Osteoblast (primary cell): ENCODE data around the gene PLCB4. TPM values are rescaled to one million over a fixed set of nuclear protein-coding genes. Genes with fewer than 3 reads are reported as not detected.

ENCODE experiments used
- DNase-seq: peaks from one replicate; pipeline ENCODE4 v3.0.0; 2011; ENCODE audit warnings: low spot score, mixed read lengths; ENCODE audit not compliant: insufficient read length; ENCODE audit errors: missing footprints
- H2AFZ ChIP-seq: 2 replicates; pipeline ENCODE4 v1.6.0; 2011; ENCODE audit warnings: mild to moderate bottlenecking, low read length
- H3K27ac ChIP-seq: 2 replicates; pipeline ENCODE4 v1.5.1; 2011; ENCODE audit warnings: mild to moderate bottlenecking, low read depth, low read length, moderate library complexity
- H3K27me3 ChIP-seq: 2 replicates; pipeline ENCODE4 v1.6.0; 2012; ENCODE audit warnings: mild to moderate bottlenecking, control low read depth, inconsistent platforms, low read length, moderate library complexity; ENCODE audit not compliant: insufficient read depth
- H3K36me3 ChIP-seq: 2 replicates; pipeline ENCODE4 v1.5.1; 2011; ENCODE audit warnings: mild to moderate bottlenecking, low read length, control low read depth, moderate library complexity; ENCODE audit not compliant: insufficient read depth
- H3K4me1 ChIP-seq: 2 replicates; pipeline ENCODE4 v1.5.1; 2011; ENCODE audit warnings: mild to moderate bottlenecking, low read length, control low read depth, moderate library complexity; ENCODE audit not compliant: insufficient read depth
- H3K4me2 ChIP-seq: 2 replicates; pipeline ENCODE4 v1.6.0; 2011; ENCODE audit warnings: mild to moderate bottlenecking, low read length; ENCODE audit not compliant: insufficient read depth
- H3K4me3 ChIP-seq: fragments of 200-600 bp; sonication (generic); 3 replicates; pipeline ENCODE4 v1.5.1; 2012; ENCODE audit warnings: mild to moderate bottlenecking, low read length, inconsistent platforms; ENCODE audit not compliant: insufficient read depth
- H3K79me2 ChIP-seq: 2 replicates; pipeline ENCODE4 v1.6.0; 2012; ENCODE audit warnings: mild to moderate bottlenecking, low read length, control low read depth, inconsistent platforms; ENCODE audit not compliant: insufficient read depth
- H3K9me3 ChIP-seq: 2 replicates; pipeline ENCODE4 v1.5.1; 2011; ENCODE audit warnings: low read depth, low read length, control low read depth
- H4K20me1 ChIP-seq: 2 replicates; pipeline ENCODE4 v1.6.0; 2012; ENCODE audit warnings: mild to moderate bottlenecking, low read length, control low read depth; ENCODE audit not compliant: insufficient read depth
- total RNA-seq: library from RNA; depleted of rRNA; stranded (reverse); fragments of >200 nt; gene quantifications from 2 replicates; pipeline ENCODE4 v1.2.3, GENCODE V29; 2012
- TF ChIP-seq, protein P1 (sequence below): IDR thresholded peaks from 2 replicates; pipeline ENCODE4 v1.5.1; 2011; ENCODE audit warnings: mild to moderate bottlenecking, low read depth, low read length, moderate library complexity; ENCODE audit errors: extremely low read depth

PLCB4 gene
- total RNA-seq, 1 donor, result 13.0 TPM

DNA sequence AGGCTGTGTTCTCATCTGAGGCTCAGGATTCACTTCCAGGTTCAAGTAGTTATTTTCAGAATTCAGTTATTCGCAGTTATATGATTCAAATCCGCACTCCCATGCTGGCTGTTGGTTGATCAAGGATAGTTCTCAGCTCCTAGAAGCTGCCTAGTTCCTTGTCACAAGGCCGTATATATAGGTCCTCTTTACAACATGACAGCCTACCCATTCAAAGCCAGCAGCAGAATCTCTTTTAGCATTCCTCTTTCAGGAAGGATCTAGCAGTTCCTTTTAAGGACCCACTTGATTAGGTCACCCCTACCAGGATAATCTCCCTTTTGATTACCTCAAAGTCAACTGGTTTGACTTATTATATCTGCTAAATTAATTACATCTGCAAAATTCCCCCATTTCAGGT, 421.7 kb downstream of the PLCB4 start:
- TF ChIP-seq, protein P1, sequence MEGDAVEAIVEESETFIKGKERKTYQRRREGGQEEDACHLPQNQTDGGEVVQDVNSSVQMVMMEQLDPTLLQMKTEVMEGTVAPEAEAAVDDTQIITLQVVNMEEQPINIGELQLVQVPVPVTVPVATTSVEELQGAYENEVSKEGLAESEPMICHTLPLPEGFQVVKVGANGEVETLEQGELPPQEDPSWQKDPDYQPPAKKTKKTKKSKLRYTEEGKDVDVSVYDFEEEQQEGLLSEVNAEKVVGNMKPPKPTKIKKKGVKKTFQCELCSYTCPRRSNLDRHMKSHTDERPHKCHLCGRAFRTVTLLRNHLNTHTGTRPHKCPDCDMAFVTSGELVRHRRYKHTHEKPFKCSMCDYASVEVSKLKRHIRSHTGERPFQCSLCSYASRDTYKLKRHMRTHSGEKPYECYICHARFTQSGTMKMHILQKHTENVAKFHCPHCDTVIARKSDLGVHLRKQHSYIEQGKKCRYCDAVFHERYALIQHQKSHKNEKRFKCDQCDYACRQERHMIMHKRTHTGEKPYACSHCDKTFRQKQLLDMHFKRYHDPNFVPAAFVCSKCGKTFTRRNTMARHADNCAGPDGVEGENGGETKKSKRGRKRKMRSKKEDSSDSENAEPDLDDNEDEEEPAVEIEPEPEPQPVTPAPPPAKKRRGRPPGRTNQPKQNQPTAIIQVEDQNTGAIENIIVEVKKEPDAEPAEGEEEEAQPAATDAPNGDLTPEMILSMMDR, result no peak

DNA sequence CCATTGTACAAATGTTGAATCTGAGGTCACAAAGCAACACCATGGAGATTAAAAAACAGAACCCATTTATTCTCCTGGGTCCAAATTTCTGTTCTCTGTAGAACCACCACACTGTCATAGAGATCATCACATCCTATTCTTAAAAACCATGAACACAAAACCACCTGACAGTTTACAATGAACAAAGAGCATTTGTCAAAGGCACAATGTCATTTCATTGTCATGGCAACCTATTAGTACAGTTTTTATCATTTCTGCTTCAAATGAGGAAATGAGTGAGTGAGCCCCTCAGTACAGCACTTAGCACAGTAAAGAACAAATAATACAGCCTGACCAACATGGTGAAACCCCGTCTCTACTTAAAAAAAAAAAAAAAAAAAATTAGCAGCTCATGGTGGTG, 422.4 kb downstream of the PLCB4 start:
- no peak for DNase-seq
- Histone ChIP-seq H3K9me3 (no peaks in the 10 kb centered on the region), H3K4me1 (peaks cover 39% of the 10 kb centered on the region), H3K79me2 (no peaks in the 10 kb centered on the region), H3K4me2 (no peak overlapping the region), H2AFZ (no peak overlapping the region), H3K36me3 (no peaks in the 10 kb centered on the region), H4K20me1 (no peaks in the 10 kb centered on the region), H3K27ac (peak overlapping the region; percentile 77), H3K27me3 (no peaks in the 10 kb centered on the region), H3K4me3 (no peak overlapping the region)
- TF ChIP-seq, protein P1, result no peak

More for the DNA sequence above, 421.7 kb downstream of the PLCB4 start:
- Histone ChIP-seq H2AFZ (no peak overlapping the region), H3K4me3 (no peak overlapping the region), H3K27me3 (no peaks in the 10 kb centered on the region), H4K20me1 (no peaks in the 10 kb centered on the region), H3K79me2 (no peaks in the 10 kb centered on the region), H3K4me1 (peaks cover 39% of the 10 kb centered on the region), H3K9me3 (no peaks in the 10 kb centered on the region), H3K4me2 (no peak overlapping the region), H3K36me3 (no peaks in the 10 kb centered on the region), H3K27ac (peak overlapping the region; percentile 40)
- no peak for DNase-seq

DNA sequence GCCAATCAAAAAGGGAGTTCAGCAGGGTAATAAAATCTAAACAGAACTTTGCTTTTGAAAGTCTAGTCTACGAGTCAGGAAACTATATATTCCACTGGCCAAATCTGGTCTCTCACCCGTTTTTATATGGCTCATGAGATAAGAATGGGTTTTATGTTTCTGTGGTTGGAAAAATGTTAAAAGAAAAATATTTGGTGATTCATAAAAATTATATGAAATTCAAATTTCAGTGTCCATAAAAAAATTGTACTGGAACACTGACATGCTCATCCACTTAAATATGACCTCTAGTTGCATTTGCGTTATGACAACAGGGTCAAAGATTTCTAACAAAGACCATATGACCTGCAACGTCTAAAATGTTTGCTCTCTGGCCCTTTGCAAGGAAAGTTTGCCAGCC, 423.2 kb downstream of the PLCB4 start:
- no peaks in the 10 kb centered on the region for H3K79me2 ChIP-seq
- no peak overlapping the region for H2AFZ ChIP-seq
- peak overlapping the region; percentile 83 for H3K27ac ChIP-seq
- H3K4me1 ChIP-seq, result peaks cover 39% of the 10 kb centered on the region
- no peak for DNase-seq
- H3K4me3 ChIP-seq, result peak overlapping the region; percentile 33
- H3K9me3 ChIP-seq, result no peaks in the 10 kb centered on the region
- no peaks in the 10 kb centered on the region for H4K20me1 ChIP-seq
- TF ChIP-seq, protein P1, result no peak
- no peaks in the 10 kb centered on the region for H3K36me3 ChIP-seq
- H3K27me3 ChIP-seq, result no peaks in the 10 kb centered on the region
- H3K4me2 ChIP-seq, result peak overlapping the region; percentile 60

DNA sequence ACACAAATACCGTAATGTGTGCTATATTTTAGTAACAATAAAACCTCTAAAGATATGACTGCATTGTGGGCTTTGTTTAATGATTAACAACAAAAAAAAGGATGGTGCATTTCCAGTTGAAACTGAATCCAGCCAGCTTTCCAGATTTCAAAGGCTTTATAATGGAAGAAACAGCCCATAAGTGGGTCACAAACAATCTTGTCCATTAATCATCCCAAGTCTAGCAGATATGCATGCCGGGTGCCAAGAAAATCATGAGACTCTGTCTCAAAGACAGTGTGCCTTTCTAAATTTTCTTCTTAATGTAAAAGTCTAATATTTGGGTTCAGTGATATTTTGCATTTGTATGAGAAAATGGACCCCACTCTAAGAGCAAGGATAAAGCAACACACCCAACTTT, 424.9 kb downstream of the PLCB4 start:
- Histone ChIP-seq H3K4me3 (no peak overlapping the region), H3K79me2 (no peaks in the 10 kb centered on the region), H3K9me3 (no peaks in the 10 kb centered on the region), H3K27ac (no peak overlapping the region), H3K27me3 (no peaks in the 10 kb centered on the region), H4K20me1 (no peaks in the 10 kb centered on the region), H2AFZ (no peak overlapping the region), H3K4me2 (no peak overlapping the region), H3K36me3 (no peaks in the 10 kb centered on the region), H3K4me1 (peaks cover 39% of the 10 kb centered on the region)
- TF ChIP-seq, protein P1, result no peak
- DNase-seq, result no peak
